ENCODE data around the gene NOL6. TPM values are rescaled to one million over a fixed set of nuclear protein-coding genes. Genes with fewer than 3 reads are reported as not detected.

NOL6 gene
- polyA plus RNA-seq, 1 donor from 2014 or later, result 15.5 TPM

- Histone ChIP-seq H3K79me2 (replicated peaks; ENCODE audit: insufficient read depth, low read length) (no peaks in the 10 kb centered on the region), H3K27ac (ENCODE audit: low read length) (no peak overlapping the region), H3K36me3 (ENCODE audit: insufficient read depth, low read length) (peaks cover 5% of the 10 kb centered on the region), H3K9me2 (ENCODE audit: insufficient read depth, low read length) (no peaks in the 10 kb centered on the region), H2AFZ (ENCODE audit: low read depth, low read length) (no peak overlapping the region), H3K4me2 (ENCODE audit: low read length) (no peak overlapping the region), H3K9ac (ENCODE audit: low read length) (no peak overlapping the region), H3F3A (ENCODE audit: insufficient read depth, low read length, poor library complexity, severe bottlenecking) (no peaks in the 10 kb centered on the region), H3K4me3 (ENCODE audit: low read length) (no peak overlapping the region), H3K27me3 (ENCODE audit: insufficient read depth, low read depth, low read length) (no peaks in the 10 kb centered on the region), H3K9me3 (ENCODE audit: low read length) (no peaks in the 10 kb centered on the region), H4K20me1 (ENCODE audit: insufficient read depth) (no peaks in the 10 kb centered on the region)
- TF ChIP-seq RAD21 (conservative IDR thresholded peaks at IDR 0.05) (no peak), EP300 (conservative IDR thresholded peaks at IDR 0.05; ENCODE audit: poor library complexity, severe bottlenecking) (no peak), EZH2 (IDR thresholded peaks at IDR 0.05; ENCODE audit: borderline replicate concordance, insufficient read depth, low read length, poor library complexity, severe bottlenecking) (no peak), TAF1 (IDR thresholded peaks at IDR 0.05; ENCODE audit: low read depth) (no peak), MXI1 (conservative IDR thresholded peaks at IDR 0.05; ENCODE audit: poor library complexity, severe bottlenecking) (no peak), SMC3 (conservative IDR thresholded peaks at IDR 0.05; ENCODE audit: poor library complexity) (no peak), POLR2AphosphoS5 (IDR thresholded peaks at IDR 0.05) (no peak)
- TF ChIP-seq, protein P1, sequence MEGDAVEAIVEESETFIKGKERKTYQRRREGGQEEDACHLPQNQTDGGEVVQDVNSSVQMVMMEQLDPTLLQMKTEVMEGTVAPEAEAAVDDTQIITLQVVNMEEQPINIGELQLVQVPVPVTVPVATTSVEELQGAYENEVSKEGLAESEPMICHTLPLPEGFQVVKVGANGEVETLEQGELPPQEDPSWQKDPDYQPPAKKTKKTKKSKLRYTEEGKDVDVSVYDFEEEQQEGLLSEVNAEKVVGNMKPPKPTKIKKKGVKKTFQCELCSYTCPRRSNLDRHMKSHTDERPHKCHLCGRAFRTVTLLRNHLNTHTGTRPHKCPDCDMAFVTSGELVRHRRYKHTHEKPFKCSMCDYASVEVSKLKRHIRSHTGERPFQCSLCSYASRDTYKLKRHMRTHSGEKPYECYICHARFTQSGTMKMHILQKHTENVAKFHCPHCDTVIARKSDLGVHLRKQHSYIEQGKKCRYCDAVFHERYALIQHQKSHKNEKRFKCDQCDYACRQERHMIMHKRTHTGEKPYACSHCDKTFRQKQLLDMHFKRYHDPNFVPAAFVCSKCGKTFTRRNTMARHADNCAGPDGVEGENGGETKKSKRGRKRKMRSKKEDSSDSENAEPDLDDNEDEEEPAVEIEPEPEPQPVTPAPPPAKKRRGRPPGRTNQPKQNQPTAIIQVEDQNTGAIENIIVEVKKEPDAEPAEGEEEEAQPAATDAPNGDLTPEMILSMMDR (IDR thresholded peaks at IDR 0.05; ENCODE audit: poor library complexity, severe bottlenecking), result no peak
- TF ChIP-seq, protein P2, sequence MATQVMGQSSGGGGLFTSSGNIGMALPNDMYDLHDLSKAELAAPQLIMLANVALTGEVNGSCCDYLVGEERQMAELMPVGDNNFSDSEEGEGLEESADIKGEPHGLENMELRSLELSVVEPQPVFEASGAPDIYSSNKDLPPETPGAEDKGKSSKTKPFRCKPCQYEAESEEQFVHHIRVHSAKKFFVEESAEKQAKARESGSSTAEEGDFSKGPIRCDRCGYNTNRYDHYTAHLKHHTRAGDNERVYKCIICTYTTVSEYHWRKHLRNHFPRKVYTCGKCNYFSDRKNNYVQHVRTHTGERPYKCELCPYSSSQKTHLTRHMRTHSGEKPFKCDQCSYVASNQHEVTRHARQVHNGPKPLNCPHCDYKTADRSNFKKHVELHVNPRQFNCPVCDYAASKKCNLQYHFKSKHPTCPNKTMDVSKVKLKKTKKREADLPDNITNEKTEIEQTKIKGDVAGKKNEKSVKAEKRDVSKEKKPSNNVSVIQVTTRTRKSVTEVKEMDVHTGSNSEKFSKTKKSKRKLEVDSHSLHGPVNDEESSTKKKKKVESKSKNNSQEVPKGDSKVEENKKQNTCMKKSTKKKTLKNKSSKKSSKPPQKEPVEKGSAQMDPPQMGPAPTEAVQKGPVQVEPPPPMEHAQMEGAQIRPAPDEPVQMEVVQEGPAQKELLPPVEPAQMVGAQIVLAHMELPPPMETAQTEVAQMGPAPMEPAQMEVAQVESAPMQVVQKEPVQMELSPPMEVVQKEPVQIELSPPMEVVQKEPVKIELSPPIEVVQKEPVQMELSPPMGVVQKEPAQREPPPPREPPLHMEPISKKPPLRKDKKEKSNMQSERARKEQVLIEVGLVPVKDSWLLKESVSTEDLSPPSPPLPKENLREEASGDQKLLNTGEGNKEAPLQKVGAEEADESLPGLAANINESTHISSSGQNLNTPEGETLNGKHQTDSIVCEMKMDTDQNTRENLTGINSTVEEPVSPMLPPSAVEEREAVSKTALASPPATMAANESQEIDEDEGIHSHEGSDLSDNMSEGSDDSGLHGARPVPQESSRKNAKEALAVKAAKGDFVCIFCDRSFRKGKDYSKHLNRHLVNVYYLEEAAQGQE (IDR thresholded peaks at IDR 0.05; ENCODE audit: borderline replicate concordance), result no peak
These were observed 7.8 kb downstream of the NOL6 start for GRCh38 chr9:33465596-33466564.

DNA sequence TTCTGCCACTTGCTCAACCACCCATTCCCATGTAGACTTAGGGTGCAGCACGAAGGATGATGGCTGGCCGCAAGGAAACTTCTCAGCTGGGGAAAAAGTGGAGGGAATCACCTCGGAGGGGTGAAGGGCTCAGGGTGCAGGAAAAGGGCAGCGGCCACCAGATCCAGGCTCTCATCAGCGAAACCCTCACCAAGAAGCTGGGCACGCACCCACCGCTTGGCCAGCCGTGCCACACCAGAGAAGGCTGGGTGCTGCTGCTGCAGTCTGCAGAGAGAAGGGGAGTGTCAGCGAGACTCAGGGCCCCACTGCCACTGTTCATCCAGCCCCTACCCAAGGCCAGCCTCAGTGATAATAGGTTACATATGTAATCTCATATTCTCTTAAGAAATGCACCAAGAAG lies 8.6 kb downstream of the NOL6 start:
- Histone ChIP-seq H4K20me1 (ENCODE audit: insufficient read depth) (no peaks in the 10 kb centered on the region), H3K9me3 (ENCODE audit: low read length) (no peaks in the 10 kb centered on the region), H3K36me3 (ENCODE audit: insufficient read depth, low read length) (peaks cover 5% of the 10 kb centered on the region), H3K27ac (ENCODE audit: low read length) (no peak overlapping the region), H3K4me3 (ENCODE audit: low read length) (no peak overlapping the region), H3K9me2 (ENCODE audit: insufficient read depth, low read length) (no peaks in the 10 kb centered on the region), H3K27me3 (ENCODE audit: insufficient read depth, low read depth, low read length) (no peaks in the 10 kb centered on the region), H3K9ac (ENCODE audit: low read length) (no peak overlapping the region), H3K79me2 (replicated peaks; ENCODE audit: insufficient read depth, low read length) (no peaks in the 10 kb centered on the region), H3K4me2 (ENCODE audit: low read length) (no peak overlapping the region), H2AFZ (ENCODE audit: low read depth, low read length) (no peak overlapping the region), H3F3A (ENCODE audit: insufficient read depth, low read length, poor library complexity, severe bottlenecking) (no peaks in the 10 kb centered on the region)
- TF ChIP-seq TAF1 (IDR thresholded peaks at IDR 0.05; ENCODE audit: low read depth) (no peak), RAD21 (conservative IDR thresholded peaks at IDR 0.05) (no peak), EZH2 (IDR thresholded peaks at IDR 0.05; ENCODE audit: borderline replicate concordance, insufficient read depth, low read length, poor library complexity, severe bottlenecking) (no peak)
